Colonic mucosa (tissue), 4 donors: ENCODE data around the gene MAPK1IP1L. TPM values are rescaled to one million over a fixed set of nuclear protein-coding genes. Genes with fewer than 3 reads are reported as not detected.

ENCODE experiments used
- DNase-seq: peaks from one replicate; pipeline ENCODE4 v3.0.0-alpha.2; 2020
- H3K27ac ChIP-seq: fragments of 200-600 bp; one replicate; pipeline ENCODE4 v1.8.0; 2021
- H3K27me3 ChIP-seq: fragments of 200-600 bp; one replicate; pipeline ENCODE4 v1.8.0; 2021
- H3K36me3 ChIP-seq: fragments of 200-600 bp; one replicate; pipeline ENCODE4 v1.8.0; 2021
- H3K4me1 ChIP-seq: fragments of 200-600 bp; one replicate; pipeline ENCODE4 v1.8.0; 2021; ENCODE audit warnings: mild to moderate bottlenecking
- H3K4me3 ChIP-seq: fragments of 200-600 bp; one replicate; pipeline ENCODE4 v1.8.0; 2021
- H3K9ac ChIP-seq, 2 donors: one replicate each; pipeline ENCODE4 v1.7.0; 2013; ENCODE audit warnings: control low read depth in 2 of 2, low read depth in 2 of 2, low read length in 2 of 2
- H3K9me3 ChIP-seq: fragments of 200-600 bp; one replicate; pipeline ENCODE4 v1.8.0; 2021
- intact Hi-C: fragments of 100-400 bp; cut with DNase I; formaldehyde crosslinking; loops from one replicate; pipeline ENCODE4 v1.14.1; 2022
- total RNA-seq, 2 donors: library from RNA; stranded (reverse); fragmentation: NEBNext Ultra II Directional in 1 of 2; extraction: Animal tissue kit (Norgen Biotek cat#: 25700) in 1 of 2; gene quantifications; one replicate each; pipeline ENCODE4 v1.2.1, GENCODE V29; 2021
- TF ChIP-seq, protein P1 (sequence below): fragments of 200-600 bp; IDR thresholded peaks from one replicate; pipeline ENCODE4 v1.8.0; 2022; ENCODE audit warnings: antibody characterized with exemption, mild to moderate bottlenecking
- donor health status: healthy.
- donor health status: DM: no; HTN: no; CAD: no.
- donor health status: DM: no; HTN: no; CAD: no.

Gene MAPK1IP1L
- total RNA-seq, 2 donors from 2014 or later, result 79.8 to 83.2 TPM

DNA sequence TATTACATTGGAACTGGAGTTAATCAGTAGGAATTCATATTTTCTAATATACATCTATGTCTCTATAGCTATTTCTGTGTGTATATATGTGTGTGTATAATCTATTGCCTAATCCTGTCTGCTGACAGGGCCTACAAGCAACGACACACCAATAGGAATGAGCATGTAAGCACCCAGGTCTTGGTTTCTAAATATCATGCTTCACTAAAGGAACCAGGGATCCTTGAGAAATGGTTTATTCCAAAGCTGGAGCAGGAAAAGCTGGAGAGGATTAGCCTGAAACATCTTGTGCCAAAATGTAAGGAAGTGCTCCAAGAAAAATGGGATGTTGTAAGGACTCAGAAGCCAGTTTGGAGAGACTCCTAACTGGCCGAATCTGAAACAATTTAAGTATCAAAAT, 48.3 kb downstream of the MAPK1IP1L start:
- no peak overlapping the region for H3K9ac ChIP-seq
- intact Hi-C loops, result no loop called here

DNA sequence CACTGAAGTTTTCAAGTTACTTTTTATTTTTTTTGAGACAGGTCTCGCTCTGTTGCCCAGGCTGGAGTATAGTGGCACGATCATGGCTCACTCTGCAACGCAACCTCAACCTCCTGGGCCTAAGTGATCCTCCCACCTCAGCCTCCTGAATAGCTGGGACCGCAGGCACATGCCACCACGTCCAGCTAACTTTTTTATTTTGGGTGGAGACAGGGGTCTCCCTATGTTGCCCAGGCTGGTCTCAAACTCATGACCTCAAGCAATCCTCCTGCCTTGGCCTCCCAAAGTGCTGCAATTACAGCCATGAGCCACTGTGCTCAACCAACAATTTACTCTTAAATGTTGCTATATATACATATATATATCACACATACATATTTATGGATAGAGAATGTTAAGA, 50.3 kb downstream of the MAPK1IP1L start:
- Histone ChIP-seq H3K27me3 (no peaks in the 10 kb centered on the region), H3K9ac (no peak overlapping the region), H3K4me3 (no peak overlapping the region), H3K36me3 (no peaks in the 10 kb centered on the region), H3K9me3 (no peaks in the 10 kb centered on the region), H3K27ac (peak overlapping the region; percentile 89), H3K4me1 (peaks cover 20% of the 10 kb centered on the region)
- DNase-seq, result peak; percentile 21
- intact Hi-C loops, result no loop called here
- TF ChIP-seq, protein P1, sequence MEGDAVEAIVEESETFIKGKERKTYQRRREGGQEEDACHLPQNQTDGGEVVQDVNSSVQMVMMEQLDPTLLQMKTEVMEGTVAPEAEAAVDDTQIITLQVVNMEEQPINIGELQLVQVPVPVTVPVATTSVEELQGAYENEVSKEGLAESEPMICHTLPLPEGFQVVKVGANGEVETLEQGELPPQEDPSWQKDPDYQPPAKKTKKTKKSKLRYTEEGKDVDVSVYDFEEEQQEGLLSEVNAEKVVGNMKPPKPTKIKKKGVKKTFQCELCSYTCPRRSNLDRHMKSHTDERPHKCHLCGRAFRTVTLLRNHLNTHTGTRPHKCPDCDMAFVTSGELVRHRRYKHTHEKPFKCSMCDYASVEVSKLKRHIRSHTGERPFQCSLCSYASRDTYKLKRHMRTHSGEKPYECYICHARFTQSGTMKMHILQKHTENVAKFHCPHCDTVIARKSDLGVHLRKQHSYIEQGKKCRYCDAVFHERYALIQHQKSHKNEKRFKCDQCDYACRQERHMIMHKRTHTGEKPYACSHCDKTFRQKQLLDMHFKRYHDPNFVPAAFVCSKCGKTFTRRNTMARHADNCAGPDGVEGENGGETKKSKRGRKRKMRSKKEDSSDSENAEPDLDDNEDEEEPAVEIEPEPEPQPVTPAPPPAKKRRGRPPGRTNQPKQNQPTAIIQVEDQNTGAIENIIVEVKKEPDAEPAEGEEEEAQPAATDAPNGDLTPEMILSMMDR, result no peak

More for the DNA sequence above, 48.3 kb downstream of the MAPK1IP1L start:
- no peaks in the 10 kb centered on the region for H3K9me3 ChIP-seq
- H3K4me3 ChIP-seq, result no peak overlapping the region
- no peaks in the 10 kb centered on the region for H3K27me3 ChIP-seq
- TF ChIP-seq, protein P1, result no peak
- H3K36me3 ChIP-seq, result no peaks in the 10 kb centered on the region
- peaks cover 20% of the 10 kb centered on the region for H3K4me1 ChIP-seq
- peak; percentile 20 for DNase-seq
- H3K27ac ChIP-seq, result peak overlapping the region; percentile 28

DNA sequence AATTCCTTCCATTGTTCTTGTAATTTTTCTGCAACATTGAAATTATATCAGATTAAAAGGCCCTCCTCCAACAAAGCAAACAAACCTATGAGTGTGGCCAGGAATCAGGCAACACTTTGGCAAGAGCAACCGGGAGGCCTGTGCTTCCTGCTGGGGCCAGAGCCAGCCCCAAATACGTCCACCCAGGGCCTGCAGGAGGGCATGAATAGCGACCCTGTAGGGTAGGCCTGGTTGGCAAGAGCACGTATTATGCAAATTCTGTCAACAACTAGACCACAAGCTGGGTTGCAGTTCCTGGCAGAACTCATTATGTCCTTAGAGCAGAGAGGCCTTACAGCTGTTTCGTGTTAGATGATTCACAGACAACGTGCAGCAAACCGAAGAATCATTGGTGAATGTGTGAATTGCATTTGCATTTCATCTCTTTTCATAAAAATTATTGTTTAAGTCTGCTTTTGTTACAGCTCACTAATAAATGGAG, 50.7 kb downstream of the MAPK1IP1L start:
- DNase-seq, result peak; percentile 77
- Histone ChIP-seq H3K4me1 (peaks cover 23% of the 10 kb centered on the region), H3K9ac (peak overlapping the region in 1 of 2 donors; percentile 87), H3K4me3 (no peak overlapping the region), H3K36me3 (no peaks in the 10 kb centered on the region), H3K27ac (peak overlapping the region; percentile 89), H3K27me3 (no peaks in the 10 kb centered on the region), H3K9me3 (no peaks in the 10 kb centered on the region)
- TF ChIP-seq, protein P1, result no peak
- intact Hi-C loops, result no loop called here

DNA sequence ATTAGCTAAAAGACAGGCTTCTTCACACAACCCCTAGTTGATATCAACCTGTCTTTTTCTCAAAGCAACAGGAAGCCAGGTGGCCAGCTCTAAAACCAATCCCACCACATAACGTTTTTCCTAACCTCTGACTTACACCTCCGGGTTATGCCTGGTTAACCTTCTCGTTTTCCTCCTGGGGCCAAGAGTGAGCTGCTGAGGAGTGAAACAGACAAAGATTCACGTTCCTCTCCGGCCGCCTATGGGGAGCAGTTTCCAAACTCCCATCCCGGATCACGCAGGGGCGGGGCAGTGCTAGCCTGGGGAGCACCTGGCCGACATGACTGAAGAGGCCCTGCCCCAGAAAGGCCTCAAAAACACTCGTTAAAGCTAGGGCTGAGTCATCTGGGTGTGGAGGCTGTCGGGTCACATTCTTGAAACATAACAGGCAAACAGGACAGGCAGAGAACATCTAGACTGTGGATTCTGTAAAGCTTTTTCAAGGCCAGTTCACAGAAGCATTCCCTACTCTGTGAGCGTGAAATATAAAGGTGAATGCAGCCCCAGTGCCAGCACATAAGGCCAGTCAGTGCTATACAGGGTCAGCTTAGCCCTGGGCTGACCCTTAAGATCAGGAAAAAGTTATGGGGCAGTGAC, 51.7 kb downstream of the MAPK1IP1L start:
- TF ChIP-seq, protein P1, result no peak
- intact Hi-C loops, result no loop called here

DNA sequence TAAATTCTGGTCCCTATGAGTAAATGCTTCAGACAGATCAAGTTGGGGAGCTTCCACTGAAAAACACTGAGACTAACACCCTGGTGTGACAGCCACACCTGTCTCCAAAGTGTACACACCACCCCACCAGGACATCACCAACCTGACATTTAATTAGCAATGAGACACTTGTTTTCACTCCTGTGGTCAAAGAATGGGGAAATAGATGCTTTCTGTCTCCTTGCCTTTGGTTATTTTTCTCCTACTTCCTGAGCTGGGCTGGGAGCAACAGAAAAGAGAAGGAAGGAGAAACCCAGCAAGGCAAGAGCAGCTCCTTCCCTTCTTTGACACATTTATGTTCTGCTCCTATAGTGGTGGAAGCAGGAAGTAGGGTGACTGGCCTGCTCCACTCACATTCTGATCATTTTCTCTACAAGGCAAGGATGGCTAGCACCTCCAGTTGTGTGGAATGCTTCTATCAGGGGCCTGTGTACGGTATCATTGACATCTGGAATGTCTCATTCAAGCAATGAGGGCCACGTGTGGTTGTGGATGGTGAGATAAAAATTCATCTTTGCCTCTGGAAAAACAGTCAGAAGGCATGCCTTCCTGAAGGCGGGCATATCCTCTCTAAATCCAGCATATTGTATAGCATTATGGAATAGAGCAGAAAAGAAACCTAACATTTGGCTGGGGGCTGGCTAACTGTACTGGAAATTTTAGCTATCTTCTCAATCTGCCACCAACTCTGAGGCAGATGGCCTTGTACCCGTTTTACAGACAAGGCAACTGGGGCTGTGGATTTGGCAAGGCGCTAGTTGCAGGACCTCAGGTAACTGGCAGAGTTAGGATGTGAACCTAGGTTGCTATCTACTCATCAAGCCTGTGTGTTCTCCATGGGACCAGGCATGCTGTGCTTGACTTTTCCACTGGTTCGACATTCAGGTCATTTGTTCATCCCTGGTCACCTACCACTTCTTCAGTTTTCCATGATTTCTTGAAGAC, 52.8 kb downstream of the MAPK1IP1L start:
- Histone ChIP-seq H3K36me3 (no peaks in the 10 kb centered on the region), H3K27me3 (no peaks in the 10 kb centered on the region), H3K27ac (peak overlapping the region; percentile 89), H3K9ac (peak overlapping the region; percentile 30 to 87), H3K4me3 (no peak overlapping the region), H3K9me3 (no peaks in the 10 kb centered on the region), H3K4me1 (peaks cover 31% of the 10 kb centered on the region)
- DNase-seq, result peak; percentile 32
- TF ChIP-seq, protein P1, result no peak
- intact Hi-C loops, result no loop called here

More for the DNA sequence above, 51.7 kb downstream of the MAPK1IP1L start:
- Histone ChIP-seq H3K4me3 (peak overlapping the region; percentile 22), H3K4me1 (peaks cover 32% of the 10 kb centered on the region), H3K9ac (peak overlapping the region; percentile 31 to 87), H3K27me3 (no peaks in the 10 kb centered on the region), H3K9me3 (no peaks in the 10 kb centered on the region), H3K36me3 (no peaks in the 10 kb centered on the region), H3K27ac (peak overlapping the region; percentile 89)
- peak; percentile 96 for DNase-seq
